Islet precursor cell (in vitro differentiated cells): ENCODE results near the gene COL15A1.

Source experiments
- DNase-seq: peaks from one replicate; pipeline ENCODE4 v3.0.0-alpha.2; 2018

The COL15A1 gene

DNA sequence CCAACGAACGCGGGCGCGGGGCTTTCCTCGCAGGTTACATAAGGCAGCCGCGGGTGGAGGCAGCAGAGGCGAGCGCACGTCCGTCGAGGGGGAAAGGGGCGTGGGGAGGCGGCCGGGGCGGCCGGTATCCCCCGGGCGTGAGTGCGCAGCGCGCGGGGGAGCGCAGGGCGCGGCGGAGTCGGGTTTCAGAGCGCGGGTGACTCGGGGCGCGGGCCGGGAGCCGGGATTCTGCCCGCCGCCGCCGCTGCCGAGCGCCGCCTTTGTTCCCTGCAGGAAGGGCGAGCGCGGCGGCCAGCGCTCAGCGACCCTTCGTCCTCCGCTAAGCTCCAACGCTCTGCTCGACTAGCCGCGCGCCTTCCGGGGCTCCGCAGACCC lies at the start of gene COL15A1:
TSS of gene COL15A1 (plus strand) at position 226 of the 375 bp plus-strand sequence. CDS start 155 bp downstream, outside the sequence.
- peak; percentile 68 for DNase-seq

DNA sequence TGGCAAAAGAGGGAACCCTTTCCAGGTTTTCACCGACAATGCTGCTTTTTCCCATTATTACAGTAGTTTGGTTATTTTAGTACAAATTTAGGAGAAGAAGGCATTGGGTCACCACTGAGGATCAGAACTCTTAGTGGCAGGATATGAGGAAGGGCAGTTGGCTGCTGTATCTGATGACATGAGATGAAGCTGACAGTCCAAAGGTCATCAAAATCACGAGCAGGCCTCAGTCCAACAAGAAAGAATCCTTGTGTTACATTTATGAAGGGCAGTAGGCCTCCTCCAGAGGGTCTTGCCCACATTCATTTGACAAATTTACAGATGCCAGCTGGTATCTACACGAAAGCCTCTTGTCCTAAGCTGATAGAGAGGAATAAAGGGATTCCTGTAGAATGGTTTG lies 49.5 kb upstream of the COL15A1 start:
- no peak for DNase-seq

DNA sequence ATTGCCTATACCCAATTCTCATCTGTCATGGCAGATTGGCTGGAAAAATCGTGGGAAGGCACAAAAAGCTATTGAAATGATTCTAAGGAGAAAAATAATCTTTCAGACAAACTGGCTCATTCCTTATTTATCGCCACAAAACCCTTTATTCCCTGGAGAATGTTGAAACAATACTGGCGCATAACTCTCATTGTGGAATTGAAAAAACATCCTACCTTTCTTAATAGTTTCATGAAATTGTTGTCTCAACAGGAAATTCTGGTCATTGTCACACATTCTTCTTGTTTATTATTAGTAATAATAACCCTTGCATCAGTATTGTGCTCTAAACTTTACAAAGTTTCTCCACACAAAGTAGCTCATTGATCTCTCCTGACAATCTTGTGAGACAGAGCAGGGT lies 48.9 kb upstream of the COL15A1 start:
- DNase-seq: no peak

DNA sequence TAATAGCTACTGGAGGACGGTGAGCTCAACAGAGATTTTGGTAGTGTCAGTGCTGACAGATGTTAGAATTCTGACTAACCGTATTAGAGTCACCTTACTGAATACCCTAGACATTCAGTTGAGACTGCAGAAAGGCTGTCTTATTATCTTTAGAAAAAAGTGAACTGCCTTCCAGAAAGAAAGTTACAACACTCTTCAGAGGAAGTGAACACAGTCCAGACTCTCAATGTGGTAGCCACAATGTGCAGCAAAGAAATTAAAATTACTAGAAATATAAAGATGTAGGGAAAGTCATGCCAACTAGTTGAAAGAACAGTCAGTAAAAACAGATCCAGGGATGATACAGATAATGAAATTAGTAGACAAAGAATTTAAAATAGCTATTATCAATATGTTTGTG lies 47.1 kb upstream of the COL15A1 start:
- no peak for DNase-seq

GRCh38 chr9:98897745-98898144 lies 46.0 kb upstream of the COL15A1 start:
- DNase-seq: no peak

DNA sequence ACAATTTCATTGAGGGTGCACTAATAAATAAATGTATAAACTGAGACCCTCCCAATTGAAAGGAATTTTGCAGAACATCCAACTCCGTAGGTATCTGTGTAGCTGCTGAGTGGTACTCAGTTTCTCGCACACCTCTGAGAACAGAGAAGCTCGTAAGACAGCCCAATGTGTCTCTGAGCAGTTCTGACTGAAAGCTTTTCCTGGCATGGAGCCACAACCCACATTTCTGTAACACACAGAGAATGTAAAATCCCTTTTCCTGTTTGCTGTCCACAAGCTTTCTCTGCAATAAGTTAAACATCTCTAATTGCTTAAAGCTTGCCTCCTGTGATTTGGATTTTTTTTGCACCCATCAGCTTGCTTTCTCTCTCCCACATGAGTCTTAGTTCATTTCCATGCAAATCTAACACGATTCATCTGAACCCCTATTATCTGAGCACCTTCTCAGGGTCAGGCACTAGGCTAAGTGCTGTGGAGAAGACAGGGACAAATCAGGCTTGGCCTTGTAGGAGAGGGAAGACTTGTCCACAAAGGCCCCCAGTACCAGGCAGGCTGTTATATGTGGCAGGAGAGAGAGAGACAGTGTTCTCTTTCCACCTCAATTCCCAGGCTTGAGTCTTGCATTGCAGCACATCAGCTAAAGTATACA lies 44.2 kb upstream of the COL15A1 start:
- DNase-seq: peak; percentile 39

DNA sequence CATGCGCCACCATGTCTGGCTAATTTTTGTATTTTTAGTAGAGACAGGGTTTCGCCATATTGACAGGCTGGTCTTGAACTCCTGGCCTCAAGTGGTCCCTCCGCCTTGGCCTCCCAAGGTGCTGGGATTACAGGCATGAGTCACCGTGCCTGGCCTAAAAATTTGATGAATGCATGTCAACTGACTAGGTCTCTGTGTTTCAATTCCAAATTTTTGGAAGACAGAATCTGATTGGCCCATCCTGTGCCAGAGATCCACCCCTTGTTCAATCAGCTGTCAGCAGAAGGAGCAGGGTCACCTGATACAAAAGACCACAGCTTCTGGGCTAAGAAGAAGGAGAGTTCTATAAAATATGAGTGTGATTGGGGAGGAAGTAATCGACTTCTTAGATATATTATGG lies 43.5 kb upstream of the COL15A1 start:
- peak; percentile 36 for DNase-seq

- no peak for DNase-seq
Observed at GRCh38 chr9:98900725-98901124, 43.0 kb upstream of the COL15A1 start.

- DNase-seq: peak; percentile 20
Observed at GRCh38 chr9:98901843-98902242, 41.9 kb upstream of the COL15A1 start.

- peak; percentile 18 for DNase-seq
Observed at GRCh38 chr9:98902516-98902915, 41.2 kb upstream of the COL15A1 start.

GRCh38 chr9:98902925-98903324 lies 40.8 kb upstream of the COL15A1 start:
- DNase-seq: peak; percentile 7

DNA sequence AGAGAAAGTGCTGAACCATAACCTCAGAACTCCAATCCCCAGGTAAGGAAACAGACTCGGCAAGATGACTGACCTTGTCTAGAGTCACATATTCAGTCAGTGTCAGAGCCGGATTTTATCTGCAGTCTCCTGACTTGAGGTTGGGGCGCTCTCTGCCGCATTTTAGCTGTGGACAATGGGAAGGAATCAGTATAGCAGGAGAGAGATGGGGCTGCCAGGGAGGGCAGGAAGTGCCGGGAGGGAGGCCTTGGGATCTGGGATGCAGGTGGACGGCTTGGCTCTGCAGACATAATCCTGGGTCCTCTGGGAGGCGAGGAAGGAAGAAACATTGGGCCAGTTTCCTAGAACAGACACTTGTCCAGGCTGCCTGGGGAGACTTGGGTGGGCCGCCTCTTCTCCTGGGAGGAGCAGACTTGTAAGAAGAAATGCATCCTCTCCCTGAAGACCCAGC lies 39.7 kb upstream of the COL15A1 start:
- DNase-seq: peak; percentile 43

DNA sequence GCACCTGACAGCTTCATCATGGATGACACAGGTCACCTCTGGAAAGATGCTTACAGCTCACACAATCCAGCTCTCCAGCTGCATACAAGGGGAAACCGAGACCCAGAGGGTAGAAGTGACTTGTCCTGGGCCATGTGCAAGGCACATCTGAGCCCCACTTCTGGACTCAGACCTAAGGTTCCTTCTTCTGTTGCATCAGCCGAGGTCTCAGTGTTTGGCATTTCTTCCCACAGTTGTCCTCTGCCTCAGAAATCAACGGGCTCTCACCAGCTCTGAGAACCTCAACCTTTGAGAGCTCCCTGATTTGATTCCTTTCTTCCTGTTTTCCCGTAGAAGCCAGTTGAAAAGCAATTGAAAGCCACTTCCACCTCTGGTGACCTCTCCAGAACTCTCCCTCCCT lies 38.7 kb upstream of the COL15A1 start:
- DNase-seq: peak; percentile 22

GRCh38 chr9:98906273-98907040 lies 37.2 kb upstream of the COL15A1 start:
- peak; percentile 51 for DNase-seq

GRCh38 chr9:98907055-98907454 lies 36.7 kb upstream of the COL15A1 start:
- no peak for DNase-seq

- no peak for DNase-seq
Observed at GRCh38 chr9:98908897-98909634, 34.6 kb upstream of the COL15A1 start.

GRCh38 chr9:98909935-98910334 lies 33.8 kb upstream of the COL15A1 start:
- DNase-seq: peak; percentile 45

- DNase-seq: peak; percentile 8
Observed at GRCh38 chr9:98911042-98911441, 32.7 kb upstream of the COL15A1 start.

- DNase-seq: peak; percentile 24
Observed at GRCh38 chr9:98911738-98912137, 32.0 kb upstream of the COL15A1 start.

- DNase-seq: peak; percentile 17
Observed at GRCh38 chr9:98912450-98912849, 31.3 kb upstream of the COL15A1 start.

- DNase-seq: peak; percentile 43
Observed at GRCh38 chr9:98913044-98913443, 30.7 kb upstream of the COL15A1 start.

DNA sequence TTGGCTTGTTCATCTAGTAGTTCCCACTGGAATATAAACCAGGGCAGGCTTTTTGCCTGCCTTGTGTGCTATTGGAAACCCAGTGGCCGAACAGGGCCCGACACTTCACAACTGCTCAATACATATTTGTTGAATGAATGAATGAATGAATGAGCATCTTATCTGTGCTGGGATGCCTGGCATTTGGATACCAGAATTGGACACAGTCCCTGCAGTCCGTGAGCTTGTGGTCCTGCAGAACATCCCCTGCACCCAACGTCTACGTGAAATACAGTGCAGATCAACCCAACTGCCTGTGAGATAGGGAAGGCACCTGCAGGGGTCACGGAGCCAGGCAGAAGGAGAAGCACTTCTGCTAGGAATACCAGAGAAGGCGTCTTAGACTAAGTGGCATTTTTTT lies 30.0 kb upstream of the COL15A1 start:
- peak; percentile 10 for DNase-seq

DNA sequence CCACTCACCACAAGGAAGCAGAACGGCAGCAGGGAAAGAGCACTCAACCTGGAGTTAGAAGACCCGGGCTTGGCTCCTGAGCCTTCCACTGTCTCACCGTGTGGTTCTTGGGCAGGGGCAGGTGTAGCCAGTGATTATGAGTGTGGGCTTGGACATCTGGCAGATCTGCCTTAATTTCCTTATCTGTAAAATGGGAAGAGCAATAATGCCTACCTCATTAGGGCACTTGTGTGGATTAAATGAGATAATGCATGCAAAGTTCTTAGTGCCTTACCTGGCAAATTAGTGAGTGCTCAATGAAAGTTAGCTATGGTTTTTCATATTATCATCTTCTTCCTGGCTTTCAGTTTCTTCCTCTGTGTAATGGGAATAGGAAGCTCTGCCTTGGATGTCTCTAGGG lies 28.1 kb upstream of the COL15A1 start:
- no peak for DNase-seq

DNA sequence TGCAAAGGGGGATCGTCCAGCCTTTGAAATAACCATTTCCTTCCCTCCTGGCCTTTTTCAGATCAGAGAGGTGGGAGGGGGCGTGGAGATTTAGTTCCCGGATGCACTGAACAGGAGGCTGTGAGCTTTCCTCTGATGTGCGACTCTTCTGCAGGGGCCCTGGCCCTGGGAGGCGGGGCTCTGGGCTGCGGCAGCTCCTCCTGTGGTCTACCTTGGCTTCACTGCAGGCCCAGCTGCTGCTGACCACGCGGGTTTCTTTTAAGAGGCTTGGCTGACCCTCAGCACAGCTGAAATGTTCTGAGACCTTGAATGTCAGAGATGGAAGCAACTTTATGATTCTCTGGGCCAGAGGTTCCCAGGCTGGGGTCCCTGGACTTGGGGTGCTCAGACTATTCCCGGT lies 27.0 kb upstream of the COL15A1 start:
- peak; percentile 86 for DNase-seq
